ENCODE results near the gene CFAP299.
"Not testable (repeated sequence)": the region's sequence is repeated elsewhere in the genome, so short reads cannot be mapped to it uniquely, and the experiment has no call there.

Gene CFAP299

DNA sequence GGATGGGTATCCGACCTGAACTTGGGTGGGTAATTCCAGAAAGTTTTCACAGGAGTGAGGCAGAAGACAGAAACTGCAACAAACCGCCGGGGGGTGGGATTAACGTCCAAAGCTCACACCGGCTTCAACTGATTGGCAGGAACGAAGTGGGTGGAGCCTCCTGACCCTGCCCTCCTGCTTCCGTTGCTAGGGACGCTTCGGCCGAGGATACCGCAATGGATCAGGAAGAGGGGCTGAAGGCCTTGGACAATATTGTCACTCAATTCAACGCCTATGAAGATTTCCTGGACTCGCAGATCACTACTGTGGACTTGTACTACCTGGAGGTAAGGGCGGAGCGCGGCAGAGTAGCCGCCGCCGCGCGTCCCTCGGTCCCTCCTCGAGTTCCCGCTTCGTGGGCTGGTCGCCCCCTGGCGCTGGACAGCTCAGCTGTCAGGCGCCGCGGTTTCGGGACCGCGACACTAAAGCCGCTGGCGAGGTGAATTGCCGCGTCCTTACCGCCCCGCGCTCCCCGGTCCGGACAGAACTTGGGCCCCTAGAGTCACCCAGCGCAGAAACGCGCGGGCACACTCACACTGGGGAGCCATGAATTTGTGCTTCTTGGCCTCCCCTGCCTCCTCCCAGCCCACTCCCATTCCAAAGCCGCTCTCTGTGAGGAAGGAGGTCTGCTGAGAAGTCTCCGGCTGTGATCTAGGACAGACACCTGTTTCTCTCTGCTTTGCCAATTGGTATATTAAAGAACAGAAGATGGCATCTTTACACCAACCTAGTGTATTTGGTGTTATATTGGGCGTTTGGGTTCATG, at the start of gene CFAP299:
TSS of gene CFAP299 (plus strand) at position 177 of the 805 bp plus-strand sequence.
- peak; percentile 58 for DNase-seq (ENCODE audit: low spot score)

DNA sequence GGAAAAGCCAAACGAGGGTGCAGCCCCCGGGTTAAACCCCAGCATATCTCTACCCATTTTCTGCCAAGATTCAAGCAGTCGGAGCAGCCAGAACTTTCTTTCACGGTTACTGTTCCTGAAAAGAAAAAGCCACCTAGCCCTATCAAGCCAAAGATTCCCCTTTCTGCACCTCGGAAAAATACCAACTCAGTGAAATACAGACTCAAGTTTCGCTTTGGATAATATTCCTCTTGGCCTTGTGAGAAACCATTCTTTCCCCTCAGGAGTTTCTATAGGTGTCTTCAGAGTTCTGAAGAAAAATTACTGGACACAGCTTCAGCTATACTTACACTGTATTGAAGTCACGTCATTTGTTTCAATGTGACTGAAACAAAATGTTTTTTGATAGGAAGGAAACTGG, 49.1 kb upstream of the CFAP299 start:
- no peak for DNase-seq (ENCODE audit: low spot score)

DNA sequence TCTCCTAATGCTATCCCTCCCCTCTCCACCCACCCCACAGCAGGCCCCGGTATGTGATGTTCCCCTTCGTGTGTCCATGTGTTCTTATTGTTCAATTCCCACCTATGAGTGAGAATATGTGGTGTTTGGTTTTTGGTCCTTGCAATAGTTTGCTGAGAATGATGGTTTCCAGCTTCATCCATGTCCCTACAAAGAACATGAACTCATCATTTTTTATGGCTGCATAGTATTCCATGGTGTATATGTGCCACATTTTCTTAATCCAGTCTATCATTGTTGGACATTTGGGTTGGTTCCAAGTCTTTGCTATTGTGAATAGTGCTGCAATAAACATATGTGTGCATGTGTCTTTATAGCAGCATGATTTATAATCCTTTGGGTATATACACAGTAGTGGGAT, 44.9 kb upstream of the CFAP299 start:
- DNase-seq (ENCODE audit: low spot score), result not testable (repeated sequence)

DNA sequence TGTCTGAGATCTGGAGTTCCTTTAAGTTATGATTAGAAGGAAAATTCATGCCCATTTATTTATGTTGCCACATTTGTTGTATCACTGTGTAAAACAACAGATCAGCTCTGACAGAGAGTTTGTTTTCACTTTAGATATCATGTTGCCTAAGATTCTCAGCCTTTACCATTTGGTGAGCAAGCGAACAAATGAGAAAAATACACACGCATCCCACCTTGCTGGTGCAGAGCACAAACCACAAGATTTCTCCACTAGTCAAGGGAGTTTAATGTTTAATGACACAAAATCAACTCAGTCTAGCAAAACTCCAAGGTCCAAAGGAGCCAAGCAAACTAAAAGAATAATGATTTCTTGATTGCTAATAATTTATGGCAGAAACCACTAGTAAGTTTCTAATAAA, 41.3 kb upstream of the CFAP299 start:
- DNase-seq (ENCODE audit: low spot score), result no peak

DNA sequence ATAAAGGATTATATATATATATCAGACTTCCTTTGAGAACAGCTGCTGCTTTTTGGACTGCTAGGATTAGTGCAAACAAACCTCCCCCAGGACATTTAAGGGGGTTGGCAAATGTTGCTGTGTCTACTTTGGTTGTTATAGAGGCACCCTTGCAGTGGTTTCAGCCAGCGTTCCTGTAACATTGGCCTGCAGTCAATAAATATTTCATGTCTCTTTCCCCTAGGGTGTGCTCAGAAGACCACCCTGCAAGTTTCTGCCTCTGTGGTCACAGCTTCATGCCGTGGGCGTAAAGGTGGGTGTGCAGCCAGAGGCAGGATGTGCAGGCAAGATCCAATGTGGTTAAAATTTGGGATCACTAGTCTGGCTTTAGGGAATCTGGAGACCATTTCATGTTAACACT, 40.2 kb upstream of the CFAP299 start:
- DNase-seq (ENCODE audit: low spot score), result no peak

DNA sequence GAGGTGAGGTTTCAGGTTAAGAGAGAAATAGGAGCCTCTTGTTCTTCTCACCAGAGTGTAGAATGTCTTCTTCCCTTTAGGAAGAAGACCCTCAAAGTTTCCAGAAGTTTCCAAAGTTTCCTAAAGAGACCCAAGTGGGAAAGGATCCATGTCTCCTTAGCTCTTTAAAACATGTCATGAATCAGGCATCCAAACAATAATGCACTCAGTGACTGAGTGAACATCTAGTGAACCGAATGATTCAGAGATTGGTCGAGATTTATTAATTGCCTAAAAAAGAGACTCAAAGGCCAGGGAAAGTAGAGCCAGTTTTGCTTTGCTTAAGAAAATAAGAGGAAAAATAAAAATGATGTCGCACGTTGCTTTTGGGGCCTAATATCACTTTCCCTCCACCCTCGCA, 39.7 kb upstream of the CFAP299 start:
- no peak for DNase-seq (ENCODE audit: low spot score)

DNA sequence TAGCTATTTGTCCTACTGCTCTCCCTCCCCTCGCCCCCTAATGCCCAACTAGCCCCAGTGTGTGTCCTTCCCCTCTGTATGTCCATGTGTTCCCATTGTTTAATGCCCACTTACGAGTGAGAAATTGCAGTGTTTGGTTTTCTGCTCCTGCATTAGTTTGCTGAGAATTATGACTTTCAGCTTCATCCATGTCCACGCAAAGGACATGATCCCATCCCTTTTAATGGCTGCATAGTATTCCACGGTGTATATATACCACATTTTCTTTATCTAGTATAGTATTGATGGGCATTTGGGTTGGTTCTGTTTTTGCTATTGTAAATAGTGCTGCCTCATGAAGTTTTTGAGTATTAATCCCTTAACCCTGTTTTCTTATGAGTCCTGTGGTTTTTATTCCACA, 33.6 kb upstream of the CFAP299 start:
- DNase-seq (ENCODE audit: low spot score), result no peak

DNA sequence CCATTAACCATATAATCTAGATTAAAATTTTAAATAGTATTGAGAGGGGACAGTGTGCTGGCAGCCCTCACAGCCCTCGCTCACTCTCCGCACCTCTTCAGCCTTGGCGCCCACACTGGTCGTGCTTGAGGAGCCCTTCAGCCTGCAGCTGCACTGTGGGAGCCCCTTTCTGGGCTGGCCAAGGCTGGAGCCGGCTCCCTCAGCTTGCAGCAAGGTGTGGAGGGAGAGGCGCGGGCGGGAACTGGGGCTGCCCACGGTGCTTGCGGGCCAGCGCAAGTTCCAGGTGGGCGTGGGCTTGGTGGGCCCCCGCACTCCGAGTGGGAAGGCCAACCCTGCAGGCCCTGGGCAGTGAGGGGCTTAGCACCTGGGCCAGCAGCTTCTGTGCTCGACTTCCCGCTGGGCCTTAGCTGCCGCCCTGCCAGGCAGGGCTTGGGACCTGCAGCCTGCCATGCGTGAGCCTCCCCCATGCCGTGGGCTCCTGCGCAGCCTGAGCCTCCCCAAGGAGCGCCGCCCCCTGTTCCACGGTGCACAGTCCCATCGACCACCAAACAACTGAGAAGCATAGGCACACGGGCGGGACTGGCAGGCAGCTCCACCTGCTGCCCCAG, 32.8 kb upstream of the CFAP299 start:
- no peak for DNase-seq (ENCODE audit: low spot score)

DNA sequence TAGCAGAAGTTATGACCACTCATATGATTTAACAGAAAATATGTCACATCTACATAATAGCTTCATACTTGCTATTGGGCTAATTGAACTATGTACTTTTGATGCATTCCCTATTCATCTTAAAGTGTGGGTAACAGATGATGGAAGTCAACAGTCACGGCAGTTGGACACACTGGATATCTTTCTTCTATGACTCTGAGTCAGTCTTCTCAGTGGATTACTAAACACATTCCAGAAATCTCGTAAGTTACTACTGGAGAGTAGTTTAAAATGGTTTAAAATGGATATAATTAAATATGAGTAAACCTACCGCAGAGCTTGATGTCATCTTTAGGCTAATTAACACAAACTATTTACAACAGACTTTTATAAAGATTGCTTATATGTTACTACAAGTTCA, 30.1 kb upstream of the CFAP299 start:
- no peak for DNase-seq (ENCODE audit: low spot score)

DNA sequence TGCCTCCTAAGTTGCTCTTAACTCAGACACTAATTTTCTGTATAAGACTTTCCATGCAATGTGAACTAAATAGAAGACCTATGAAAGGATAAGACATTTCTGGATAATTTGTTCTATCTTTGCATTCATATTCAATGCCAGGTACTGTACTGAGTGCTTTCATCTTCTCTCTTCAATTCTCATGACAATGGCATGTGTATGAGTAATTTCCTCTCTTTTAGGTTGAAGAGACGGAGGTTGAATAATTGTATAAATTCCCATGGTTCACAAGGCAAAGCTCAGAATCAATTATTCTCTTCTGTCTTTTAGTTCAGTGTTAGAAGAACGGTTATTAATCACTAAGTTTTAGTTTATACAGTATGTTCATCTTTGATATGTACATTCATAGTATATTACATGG, 29.3 kb upstream of the CFAP299 start:
- no peak for DNase-seq (ENCODE audit: low spot score)

DNA sequence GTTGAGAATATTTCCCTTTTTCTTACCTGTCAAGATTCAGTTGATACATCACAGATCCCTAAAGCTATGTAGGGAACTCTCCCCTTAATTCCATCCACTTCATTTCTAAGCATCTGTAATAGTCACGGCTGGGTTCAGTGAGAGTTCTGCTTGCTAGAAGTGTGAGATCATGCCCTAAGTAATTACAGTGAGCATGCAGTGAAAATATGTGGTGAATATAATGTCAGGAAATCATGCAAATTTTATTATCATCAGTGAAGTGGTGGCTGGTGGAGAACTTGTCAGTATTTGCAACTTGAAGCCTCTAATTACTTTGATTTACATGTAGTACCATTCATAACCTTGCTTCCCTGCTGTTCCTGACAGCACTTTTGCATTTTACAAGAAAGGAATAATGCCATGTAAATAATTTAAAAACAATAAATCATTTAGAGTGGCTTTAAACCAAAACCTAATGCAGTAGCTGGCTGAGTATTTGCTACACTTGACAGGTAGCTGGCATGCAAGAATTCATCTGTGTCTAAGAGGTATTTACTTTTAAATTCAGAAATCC, 28.3 kb upstream of the CFAP299 start:
- no peak for DNase-seq (ENCODE audit: low spot score)

DNA sequence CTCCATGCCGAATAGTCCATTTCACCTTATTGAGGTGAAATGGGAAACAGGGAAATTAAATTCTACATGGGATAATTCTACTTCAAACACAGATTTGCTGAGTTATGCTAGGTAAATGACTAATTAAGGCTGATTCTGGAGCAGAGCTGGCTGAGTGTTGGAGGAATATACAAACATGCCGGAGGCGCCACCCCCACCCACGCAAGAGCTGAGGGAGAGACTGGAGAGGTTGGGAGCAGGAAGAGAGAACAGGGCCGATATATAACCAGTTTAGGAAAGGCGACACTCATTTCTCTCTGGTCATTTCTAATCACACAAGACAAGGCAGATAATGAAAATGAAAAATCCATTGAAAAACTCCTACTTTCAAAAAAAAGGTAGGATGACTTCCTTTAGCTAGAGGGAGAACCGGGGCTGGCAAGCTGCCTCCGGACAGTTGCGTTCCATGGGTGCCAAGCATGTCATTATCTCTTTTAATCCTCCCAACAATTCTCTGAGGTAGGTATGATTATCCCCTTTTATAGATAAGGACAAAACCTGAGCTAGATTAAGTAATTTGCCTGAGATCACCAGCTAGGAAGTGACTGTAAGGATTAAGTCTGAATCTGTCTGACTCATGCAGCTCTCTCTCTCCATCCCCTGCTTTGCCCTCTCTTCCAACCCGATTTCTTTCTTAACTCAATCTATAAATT, 27.6 kb upstream of the CFAP299 start:
- no peak for DNase-seq (ENCODE audit: low spot score)

DNA sequence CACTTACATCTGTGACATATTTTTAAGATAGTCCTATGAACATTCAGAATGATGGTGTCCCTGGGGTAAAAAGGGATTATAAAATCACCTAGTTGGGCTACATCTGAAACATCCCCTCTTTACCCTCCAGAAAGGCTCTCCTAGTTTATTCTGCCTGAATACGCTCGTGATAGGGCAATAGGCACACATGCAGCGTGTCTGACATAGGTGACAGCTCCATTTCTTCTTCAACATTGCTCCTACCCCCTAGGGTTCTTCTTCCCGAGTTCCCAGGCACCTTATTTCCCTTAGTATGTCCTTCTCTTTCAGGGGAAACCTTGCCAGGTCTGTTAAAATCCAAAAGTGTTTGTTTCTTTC, 27.1 kb upstream of the CFAP299 start:
- DNase-seq (ENCODE audit: low spot score), result no peak

DNA sequence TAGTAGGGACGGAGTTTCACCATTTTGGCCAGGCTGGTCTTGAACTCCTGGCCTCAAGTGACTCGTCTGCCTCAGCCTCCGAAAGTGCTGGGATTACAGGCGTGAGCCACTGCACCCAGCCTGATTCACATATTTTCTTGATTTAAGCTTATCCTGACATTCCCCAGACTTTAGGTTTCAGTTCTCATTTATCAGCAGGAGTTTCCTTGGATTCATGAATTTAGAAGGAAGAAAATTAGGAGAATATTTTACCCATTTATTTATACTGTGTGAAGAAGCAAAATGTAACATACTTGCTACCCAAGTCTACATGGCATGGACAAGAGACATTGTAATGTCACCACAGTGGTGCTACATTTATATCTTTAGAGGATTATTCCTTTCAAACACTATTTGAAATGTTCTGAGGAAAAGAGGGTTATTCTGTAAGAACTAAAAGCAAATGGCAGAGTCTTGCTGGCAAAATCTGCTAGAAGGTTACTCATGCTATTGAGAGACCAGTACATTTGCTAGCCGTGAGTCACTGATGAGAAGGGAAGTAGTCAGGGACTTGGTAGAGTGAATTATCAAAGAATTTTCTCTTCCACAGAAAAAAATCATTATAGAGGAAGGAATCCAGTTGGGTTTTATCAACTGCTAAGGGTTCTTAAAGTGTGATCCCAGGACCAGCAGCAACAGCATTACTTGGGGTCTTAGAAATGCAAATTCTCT, 26.1 kb upstream of the CFAP299 start:
- no peak for DNase-seq (ENCODE audit: low spot score)

DNA sequence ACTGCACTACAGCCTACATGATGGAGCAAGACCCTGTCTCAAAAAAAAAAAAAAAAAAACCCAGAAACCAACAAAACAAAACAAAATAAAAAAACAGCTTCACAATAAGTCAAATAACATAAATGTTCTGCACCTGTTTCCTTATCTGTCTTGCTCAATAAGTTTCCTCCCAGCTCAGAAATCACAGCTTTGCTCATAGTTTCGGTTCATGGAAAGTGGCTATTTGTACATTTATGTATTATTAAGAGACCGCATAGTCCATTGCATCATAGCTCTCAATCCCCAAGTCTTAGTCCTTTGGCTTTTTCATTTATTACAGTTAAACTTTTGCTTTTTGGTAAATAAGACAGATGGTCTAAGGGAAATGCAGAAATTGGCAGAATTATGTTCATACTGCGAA, 24.4 kb upstream of the CFAP299 start:
- no peak for DNase-seq (ENCODE audit: low spot score)

DNA sequence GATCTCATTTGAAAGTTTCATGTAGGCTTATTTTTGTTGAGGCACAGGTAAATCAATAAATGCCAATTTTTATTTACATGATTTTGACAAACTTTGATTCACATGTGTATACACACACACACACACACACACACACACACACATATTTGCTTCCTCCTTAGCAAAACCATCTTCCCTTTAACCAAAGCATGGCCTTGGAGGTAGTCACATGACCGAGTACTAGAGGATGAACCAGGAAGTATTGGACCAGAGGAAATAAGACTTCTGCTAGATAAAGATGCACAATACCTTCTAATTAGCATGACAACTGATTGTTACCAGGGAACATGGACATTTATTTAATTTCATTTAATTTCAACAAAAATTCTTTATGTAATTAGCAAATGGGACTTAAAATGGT, 23.4 kb upstream of the CFAP299 start:
- no peak for DNase-seq (ENCODE audit: low spot score)

DNA sequence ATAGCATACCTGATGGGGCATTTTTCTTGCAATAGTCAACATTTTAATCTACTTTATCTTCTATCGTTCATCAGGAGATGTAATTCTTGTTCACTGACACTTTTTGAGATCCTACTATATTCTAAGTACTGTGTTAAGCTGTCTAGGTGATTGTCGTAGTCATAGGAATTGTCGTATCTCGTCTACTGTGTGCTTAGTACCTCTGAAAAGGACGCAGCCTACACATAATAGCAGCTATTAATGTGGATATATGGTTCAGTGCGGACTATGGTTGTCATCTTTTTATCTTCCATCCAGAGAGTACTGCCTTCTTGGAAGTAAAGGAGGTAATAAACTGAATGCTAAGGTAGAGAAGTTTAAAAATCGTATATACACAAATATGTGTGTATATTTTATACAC, 21.9 kb upstream of the CFAP299 start:
- DNase-seq (ENCODE audit: low spot score), result no peak

DNA sequence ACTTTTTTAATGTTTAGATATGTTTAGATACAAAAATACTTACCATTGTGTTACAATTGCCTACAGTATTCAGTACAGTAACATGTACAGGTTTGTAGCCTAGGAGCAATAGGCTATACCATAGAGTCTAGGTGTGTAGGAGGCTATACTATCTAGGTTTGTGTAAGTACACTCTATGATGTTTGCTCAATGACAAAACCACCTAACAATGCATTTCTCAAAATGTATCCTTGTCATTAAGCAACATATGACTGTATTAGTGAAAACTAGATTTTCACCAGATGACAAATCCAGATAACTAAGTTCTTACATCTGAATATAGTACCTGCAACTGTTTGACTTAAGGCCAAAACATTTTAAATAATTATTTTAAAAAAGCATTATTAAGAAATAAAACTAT, 19.7 kb upstream of the CFAP299 start:
- not testable (repeated sequence) for DNase-seq (ENCODE audit: low spot score)

DNA sequence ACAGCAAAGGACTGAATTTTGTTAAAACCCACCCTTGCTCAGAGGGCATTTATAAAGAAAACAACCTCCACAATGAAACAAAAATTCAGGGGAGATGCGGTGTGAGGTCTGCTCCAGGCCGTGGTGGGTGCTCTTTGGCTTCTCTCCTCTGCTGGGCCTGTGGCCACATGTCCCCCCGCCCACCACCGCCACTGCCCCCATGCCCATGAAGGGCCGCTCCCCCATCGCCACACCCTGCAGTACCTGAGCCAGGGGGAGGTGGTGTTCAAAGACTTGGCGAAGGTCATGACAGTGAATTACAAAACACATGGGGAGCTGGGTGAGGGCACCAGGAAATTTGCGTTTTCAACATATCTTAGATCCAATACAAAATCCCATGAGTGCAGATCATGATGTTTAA, 14.2 kb upstream of the CFAP299 start:
- DNase-seq (ENCODE audit: low spot score), result no peak

DNA sequence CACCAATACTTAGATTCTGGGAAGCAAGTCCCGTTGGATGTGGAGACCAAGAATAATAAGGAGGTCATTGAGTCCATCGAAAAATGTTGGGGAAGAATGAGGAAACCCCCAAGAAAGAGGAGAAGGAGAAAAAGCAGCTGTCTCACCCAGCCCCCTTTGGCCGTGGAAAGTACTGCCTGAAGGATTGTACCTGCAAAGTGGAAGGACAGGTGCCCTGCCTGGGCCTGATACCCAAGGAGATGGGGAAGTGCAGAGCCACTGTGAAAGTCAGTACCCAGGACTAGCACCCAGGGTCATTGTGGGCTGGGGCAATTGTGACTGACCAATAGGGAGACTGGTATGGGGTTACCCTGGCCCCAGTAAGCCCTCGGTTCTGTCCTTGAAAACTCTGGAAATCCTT, 13.8 kb upstream of the CFAP299 start:
- DNase-seq (ENCODE audit: low spot score), result no peak

DNA sequence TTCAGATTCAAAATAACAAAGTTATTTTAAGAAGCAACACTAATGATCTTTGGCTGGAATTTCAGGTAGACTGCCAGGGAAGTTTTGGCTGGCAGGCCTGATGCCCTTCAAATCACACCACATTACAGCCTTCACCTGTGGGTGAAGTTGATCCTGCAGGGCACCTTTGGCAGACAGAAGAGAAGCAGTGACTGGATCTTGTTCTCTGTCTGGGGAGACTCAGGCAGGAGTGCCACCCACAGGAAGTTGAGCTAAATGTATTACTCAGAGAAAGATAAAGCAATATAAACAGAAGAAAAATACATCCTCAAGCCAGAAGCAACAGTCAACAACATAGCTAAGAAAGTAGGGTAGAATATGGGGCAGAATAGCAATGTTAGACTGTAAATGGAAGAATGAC, 12.8 kb upstream of the CFAP299 start:
- no peak for DNase-seq (ENCODE audit: low spot score)

DNA sequence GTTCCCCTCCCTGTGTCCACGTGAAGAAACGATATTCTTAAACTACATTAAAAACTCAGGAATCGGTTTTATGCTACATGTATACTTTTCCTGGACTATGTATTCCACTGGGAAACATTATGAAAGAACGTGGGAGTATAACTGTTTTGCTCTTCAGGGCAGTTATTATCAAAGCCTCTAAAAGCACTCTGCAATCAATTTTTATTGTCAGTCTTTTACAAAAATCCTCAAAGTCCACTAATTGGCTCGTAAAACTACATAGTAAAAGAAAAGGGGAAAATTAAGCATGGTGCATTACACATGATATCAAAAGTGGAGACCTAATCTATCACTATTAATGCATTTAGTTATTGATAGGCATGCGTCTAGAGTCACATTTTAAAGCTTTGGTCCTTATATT, 11.4 kb upstream of the CFAP299 start:
- no peak for DNase-seq (ENCODE audit: low spot score)

DNA sequence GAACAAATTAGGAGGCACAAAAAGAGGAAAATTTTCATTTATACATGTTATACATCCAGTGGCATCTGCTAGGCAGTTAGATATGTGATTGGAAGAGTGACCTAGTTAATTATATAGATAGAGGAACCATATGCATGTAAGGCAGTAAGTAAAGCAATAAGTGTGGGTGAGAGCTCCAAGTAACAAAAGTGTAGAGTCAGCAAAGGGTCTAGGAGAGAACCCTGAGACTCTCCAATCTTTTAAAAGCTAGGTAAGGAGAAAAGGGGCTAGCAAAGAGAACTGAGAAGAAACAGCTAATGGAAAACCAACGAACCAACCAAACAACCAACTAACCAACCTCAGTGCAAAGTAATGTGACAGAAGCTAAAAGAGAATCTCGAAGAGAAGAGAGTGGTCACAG, 3.8 kb upstream of the CFAP299 start:
- no peak for DNase-seq (ENCODE audit: low spot score)
